IPS-15b (cell line): ENCODE data around the gene PTHLH.

Source experiments
- H3K27me3 ChIP-seq: one replicate; pipeline ENCODE4 v1.6.1; 2013; ENCODE audit warnings: low read length; ENCODE audit not compliant: control insufficient read depth, insufficient read depth
- H3K36me3 ChIP-seq: one replicate; pipeline ENCODE4 v1.6.1; 2013; ENCODE audit warnings: low read length; ENCODE audit not compliant: control insufficient read depth, insufficient read depth
- H3K4me1 ChIP-seq: one replicate; pipeline ENCODE4 v1.6.1; 2013; ENCODE audit warnings: mild to moderate bottlenecking, low read length; ENCODE audit not compliant: control insufficient read depth, insufficient read depth
- H3K4me3 ChIP-seq: one replicate; pipeline ENCODE4 v1.5.1; 2013; ENCODE audit warnings: low read depth, low read length
- H3K9ac ChIP-seq: one replicate; pipeline ENCODE4 v1.6.1; 2013; ENCODE audit warnings: low read depth, mild to moderate bottlenecking, low read length
- H3K9me3 ChIP-seq: one replicate; pipeline ENCODE4 v1.6.1; 2013; ENCODE audit warnings: mild to moderate bottlenecking, low read length; ENCODE audit not compliant: control insufficient read depth, insufficient read depth

PTHLH gene

GRCh38 chr12:27931390-27931789 lies 41.1 kb downstream of the PTHLH start:
- Histone ChIP-seq H3K27me3 (no peaks in the 10 kb centered on the region), H3K36me3 (no peaks in the 10 kb centered on the region), H3K4me3 (no peak overlapping the region), H3K9me3 (no peaks in the 10 kb centered on the region), H3K9ac (no peak overlapping the region), H3K4me1 (no peaks in the 10 kb centered on the region)

DNA sequence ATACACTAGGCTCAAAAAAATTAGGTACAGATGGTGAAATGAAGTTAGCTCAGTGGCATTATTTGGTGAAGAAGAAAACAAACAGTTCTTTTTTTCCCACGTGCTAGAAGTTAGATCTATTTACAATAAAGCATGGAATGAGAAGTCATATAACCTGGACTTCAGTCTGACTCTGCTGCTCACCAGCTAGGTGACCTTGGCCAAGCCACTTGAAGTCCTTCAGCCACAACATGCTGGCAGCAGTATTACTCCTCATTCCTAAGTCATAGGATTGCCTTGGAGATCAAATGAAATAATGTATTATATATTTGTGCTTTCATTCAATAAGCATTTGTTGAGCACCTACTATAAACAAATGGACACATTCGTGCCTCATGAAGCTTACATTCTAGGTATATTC lies 45.2 kb downstream of the PTHLH start:
- Histone ChIP-seq H3K27me3 (no peaks in the 10 kb centered on the region), H3K4me3 (no peak overlapping the region), H3K36me3 (no peaks in the 10 kb centered on the region), H3K9me3 (no peaks in the 10 kb centered on the region), H3K9ac (no peak overlapping the region), H3K4me1 (no peaks in the 10 kb centered on the region)

DNA sequence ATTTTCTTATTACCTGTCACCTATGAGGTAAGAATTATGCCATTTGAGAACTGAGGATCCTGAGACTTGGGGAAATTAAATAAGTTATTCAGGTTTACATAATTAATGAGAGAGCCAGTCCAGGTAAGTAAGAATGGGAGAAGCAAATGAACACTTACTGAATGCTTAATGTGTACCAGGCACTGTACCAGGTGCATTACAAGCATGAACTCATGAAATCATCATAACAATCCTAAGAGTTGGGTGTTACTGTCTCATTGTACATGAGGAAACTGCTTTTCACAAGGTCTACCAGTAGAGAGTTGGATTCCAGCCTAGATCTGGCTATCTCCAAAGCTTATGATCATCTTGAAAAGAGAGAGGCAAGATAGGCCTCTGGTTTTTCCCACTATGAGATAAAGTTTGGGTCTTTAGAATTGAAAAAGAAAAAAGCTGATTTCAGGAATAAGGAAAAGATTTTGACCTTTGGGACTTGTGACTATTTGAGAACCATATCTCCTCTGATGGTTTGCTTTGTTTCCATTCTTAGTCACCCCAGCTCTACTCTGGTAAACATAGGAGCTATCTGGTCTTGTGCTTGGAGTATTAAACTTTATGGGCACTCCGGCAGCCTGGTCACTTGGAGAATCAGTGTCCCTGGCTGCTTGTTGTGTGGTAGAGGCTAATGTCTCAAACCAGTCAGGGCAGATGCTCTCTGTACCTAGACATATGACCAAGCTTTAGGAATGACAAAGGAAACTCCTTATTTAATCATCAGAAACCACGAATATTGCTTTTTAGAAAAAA lies 48.0 kb downstream of the PTHLH start:
- Histone ChIP-seq H3K27me3 (no peaks in the 10 kb centered on the region), H3K4me1 (peaks cover 2% of the 10 kb centered on the region), H3K9me3 (no peaks in the 10 kb centered on the region), H3K36me3 (no peaks in the 10 kb centered on the region), H3K4me3 (no peak overlapping the region), H3K9ac (no peak overlapping the region)

DNA sequence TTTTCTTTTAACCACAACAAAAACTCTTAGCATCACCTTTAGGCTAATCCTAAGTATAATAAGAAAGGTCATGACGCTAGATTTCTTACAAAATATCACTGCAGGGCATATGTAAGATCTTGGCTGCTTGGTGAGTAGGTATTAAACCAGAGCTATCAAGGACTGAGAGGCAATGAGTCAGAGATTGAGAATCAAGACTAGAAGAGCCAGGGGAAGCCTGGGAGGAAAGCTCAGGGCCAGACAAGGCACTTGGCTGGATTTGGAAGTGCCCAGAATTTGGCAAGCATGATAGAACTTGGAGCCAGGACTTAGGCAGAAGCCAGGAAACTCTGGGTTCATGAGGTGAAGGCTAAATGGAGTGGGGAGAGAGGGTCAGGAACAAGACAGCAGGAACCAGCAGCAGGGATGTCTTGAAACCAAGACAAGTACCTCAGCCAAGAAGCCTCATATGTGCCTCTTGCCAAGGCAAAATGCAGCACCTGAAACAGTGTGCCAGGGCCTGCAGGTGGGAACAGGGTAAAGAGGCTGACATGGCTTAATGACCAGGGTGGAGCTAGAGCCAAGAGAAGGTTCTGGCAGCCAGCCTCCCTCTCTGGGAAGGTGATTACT lies 49.9 kb downstream of the PTHLH start:
- Histone ChIP-seq H3K4me3 (no peak overlapping the region), H3K27me3 (no peaks in the 10 kb centered on the region), H3K36me3 (no peaks in the 10 kb centered on the region), H3K9ac (no peak overlapping the region), H3K9me3 (no peaks in the 10 kb centered on the region), H3K4me1 (peaks cover 4% of the 10 kb centered on the region)

- Histone ChIP-seq H3K4me1 (peaks cover 4% of the 10 kb centered on the region), H3K27me3 (no peaks in the 10 kb centered on the region), H3K36me3 (no peaks in the 10 kb centered on the region), H3K9me3 (no peaks in the 10 kb centered on the region), H3K4me3 (no peak overlapping the region), H3K9ac (no peak overlapping the region)
Observed at GRCh38 chr12:27919671-27920235, 52.8 kb downstream of the PTHLH start.

- H3K9me3 ChIP-seq: no peaks in the 10 kb centered on the region
- no peak overlapping the region for H3K4me3 ChIP-seq
- H3K27me3 ChIP-seq: no peaks in the 10 kb centered on the region
- no peaks in the 10 kb centered on the region for H3K36me3 ChIP-seq
- H3K4me1 ChIP-seq: peaks cover 4% of the 10 kb centered on the region
- no peak overlapping the region for H3K9ac ChIP-seq
Observed at GRCh38 chr12:27915536-27915935, 57.0 kb downstream of the PTHLH start.

- no peaks in the 10 kb centered on the region for H3K36me3 ChIP-seq
Observed at GRCh38 chr12:27915021-27915420, 57.5 kb downstream of the PTHLH start.

GRCh38 chr12:27913999-27914614 lies 58.4 kb downstream of the PTHLH start:
- Histone ChIP-seq H3K9ac (no peak overlapping the region), H3K9me3 (no peaks in the 10 kb centered on the region), H3K27me3 (no peaks in the 10 kb centered on the region), H3K36me3 (no peaks in the 10 kb centered on the region), H3K4me3 (no peak overlapping the region), H3K4me1 (no peaks in the 10 kb centered on the region)

More at GRCh38 chr12:27915021-27915420, 57.5 kb downstream of the PTHLH start:
- Histone ChIP-seq H3K4me3 (no peak overlapping the region), H3K9me3 (no peaks in the 10 kb centered on the region), H3K9ac (no peak overlapping the region), H3K4me1 (peaks cover 4% of the 10 kb centered on the region), H3K27me3 (no peaks in the 10 kb centered on the region)

GRCh38 chr12:27911397-27911796 lies 61.1 kb downstream of the PTHLH start:
- no peaks in the 10 kb centered on the region for H3K27me3 ChIP-seq
- H3K4me1 ChIP-seq: no peaks in the 10 kb centered on the region
- no peak overlapping the region for H3K9ac ChIP-seq
- H3K36me3 ChIP-seq: no peaks in the 10 kb centered on the region
- H3K9me3 ChIP-seq: no peaks in the 10 kb centered on the region
- no peak overlapping the region for H3K4me3 ChIP-seq
